Esophagus squamous epithelium (tissue), 4 donors: ENCODE results near the gene MICALL2.

Experiments
- POLR2A ChIP-seq, 4 donors: fragments of 450-650 bp; IDR thresholded peaks; one replicate each; pipeline ENCODE4 v1.6.1; 2017; ENCODE audit warnings: antibody characterized with exemption in 4 of 4, mild to moderate bottlenecking in 4 of 4, moderate library complexity in 3 of 4
- TF ChIP-seq, protein P1 (sequence below), 6 experiments: fragments of 450-650 bp in 4 of 6; fragments of 200-600 bp in 2 of 6; sonication (generic) in 2 of 6; IDR thresholded peaks; one replicate each; pipeline ENCODE4 v1.5.1; 2016 to 2019; ENCODE audit warnings: antibody characterized with exemption in 6 of 6, mild to moderate bottlenecking in 4 of 6, moderate library complexity in 4 of 6

GRCh38 chr7:1421020-1421790 is 38.1 kb downstream of the MICALL2 start:
- TF ChIP-seq, protein P1, sequence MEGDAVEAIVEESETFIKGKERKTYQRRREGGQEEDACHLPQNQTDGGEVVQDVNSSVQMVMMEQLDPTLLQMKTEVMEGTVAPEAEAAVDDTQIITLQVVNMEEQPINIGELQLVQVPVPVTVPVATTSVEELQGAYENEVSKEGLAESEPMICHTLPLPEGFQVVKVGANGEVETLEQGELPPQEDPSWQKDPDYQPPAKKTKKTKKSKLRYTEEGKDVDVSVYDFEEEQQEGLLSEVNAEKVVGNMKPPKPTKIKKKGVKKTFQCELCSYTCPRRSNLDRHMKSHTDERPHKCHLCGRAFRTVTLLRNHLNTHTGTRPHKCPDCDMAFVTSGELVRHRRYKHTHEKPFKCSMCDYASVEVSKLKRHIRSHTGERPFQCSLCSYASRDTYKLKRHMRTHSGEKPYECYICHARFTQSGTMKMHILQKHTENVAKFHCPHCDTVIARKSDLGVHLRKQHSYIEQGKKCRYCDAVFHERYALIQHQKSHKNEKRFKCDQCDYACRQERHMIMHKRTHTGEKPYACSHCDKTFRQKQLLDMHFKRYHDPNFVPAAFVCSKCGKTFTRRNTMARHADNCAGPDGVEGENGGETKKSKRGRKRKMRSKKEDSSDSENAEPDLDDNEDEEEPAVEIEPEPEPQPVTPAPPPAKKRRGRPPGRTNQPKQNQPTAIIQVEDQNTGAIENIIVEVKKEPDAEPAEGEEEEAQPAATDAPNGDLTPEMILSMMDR (IDR thresholded peaks at IDR 0.05): no peak
- TF ChIP-seq POLR2A (IDR thresholded peaks at IDR 0.05): no peak
